NCI-H2227 (cell line): ENCODE measurements around the gene ANKRD53.
"Not testable (repeated sequence)": the region's sequence is repeated elsewhere in the genome, so short reads cannot be mapped to it uniquely, and the experiment has no call there.

Experiments used
- DNase-seq: peaks from one replicate; lab custom pipeline; 2025; ENCODE audit not compliant: unreplicated experiment; lab: John Stamatoyannopoulos, UW

Gene ANKRD53

GRCh38 chr2:70988151-70988550, 9.7 kb downstream of the ANKRD53 start:
- no peak for DNase-seq

- DNase-seq = no peak
Observed at GRCh38 chr2:70988726-70989648, 10.6 kb downstream of the ANKRD53 start.

GRCh38 chr2:70990216-70990615, 11.8 kb downstream of the ANKRD53 start:
- no peak for DNase-seq

GRCh38 chr2:70991142-70991541, 12.7 kb downstream of the ANKRD53 start:
- no peak for DNase-seq

- DNase-seq = no peak
Observed at GRCh38 chr2:70991742-70992141, 13.3 kb downstream of the ANKRD53 start.

- no peak for DNase-seq
Observed at GRCh38 chr2:70992945-70993853, 14.8 kb downstream of the ANKRD53 start.

- peak; percentile 26 for DNase-seq
Observed at GRCh38 chr2:70994009-70994698, 15.7 kb downstream of the ANKRD53 start.

- peak; percentile 94 for DNase-seq
Observed at GRCh38 chr2:70994699-70995425, 16.4 kb downstream of the ANKRD53 start, which contains the start of gene TEX261. Gene TEX261, minus strand, starts transcription at chr2:70994873. Its CDS starts 116 bp downstream, at chr2:70994757.

GRCh38 chr2:70995426-70995729, 16.9 kb downstream of the ANKRD53 start:
- DNase-seq = peak; percentile 63

GRCh38 chr2:70998885-70999284, 20.5 kb downstream of the ANKRD53 start:
- not testable (repeated sequence) for DNase-seq

- no peak for DNase-seq
Observed at GRCh38 chr2:70999362-70999761, 20.9 kb downstream of the ANKRD53 start.

GRCh38 chr2:70999931-71000330, 21.5 kb downstream of the ANKRD53 start:
- not testable (repeated sequence) for DNase-seq

- peak; percentile 79 for DNase-seq
Observed at GRCh38 chr2:71000780-71001591, 22.6 kb downstream of the ANKRD53 start.

- no peak for DNase-seq
Observed at GRCh38 chr2:71001592-71001927, 23.1 kb downstream of the ANKRD53 start.

GRCh38 chr2:71001981-71002570, 23.6 kb downstream of the ANKRD53 start:
- peak; percentile 70 for DNase-seq

- no peak for DNase-seq
Observed at GRCh38 chr2:71003396-71003795, 25.0 kb downstream of the ANKRD53 start.

GRCh38 chr2:71003966-71004755, 25.7 kb downstream of the ANKRD53 start:
- no peak for DNase-seq

GRCh38 chr2:71004857-71005256, 26.4 kb downstream of the ANKRD53 start:
- no peak for DNase-seq
